IMR-90 (cell line): ENCODE measurements around the gene RGS12. TPM values are rescaled to one million over a fixed set of nuclear protein-coding genes. Genes with fewer than 3 reads are reported as not detected.

Experiments used
- ATAC-seq: fragments of 200-7000 bp; cut with Tn5 transposase; 2 replicates; pipeline ENCODE4 v1.9.1; 2020; ENCODE audit warnings: low read depth, mild to moderate bottlenecking, moderate library complexity
- BruUV-seq: library from RNA; stranded (reverse); fragments of 400-500 nt; replicated peaks from 2 replicates; lab custom pipeline; 2021; lab: Mats Ljungman, UMichigan
- CTCF ChIA-PET: fragments of 300-600 bp; formaldehyde crosslinking; extraction: SDS; loops from one replicate; lab custom pipeline; 2021; ENCODE audit warnings: antibody characterized with exemption; lab: Yijun Ruan, JAX
- POLR2A ChIA-PET: fragments of 300-600 bp; sonication (Branson Sonifier 250); formaldehyde crosslinking; loops from one replicate; lab custom pipeline; 2022; ENCODE audit warnings: antibody characterized with exemption; ENCODE audit not compliant: unreplicated experiment; lab: Charles Lee
- DNase-seq: peaks from one replicate; pipeline ENCODE4 v3.0.0; 2013
- H2AFZ ChIP-seq: replicated peaks from 2 replicates; pipeline ENCODE3; 2013; ENCODE audit warnings: low read length, mild to moderate bottlenecking; ENCODE audit not compliant: poor library complexity
- H2AK5ac ChIP-seq: 2 replicates; pipeline ENCODE4 v1.6.1; 2013; ENCODE audit warnings: low read depth, low read length, inconsistent platforms
- H2AK9ac ChIP-seq: replicated peaks from 2 replicates; pipeline ENCODE3; 2013; ENCODE audit warnings: mild to moderate bottlenecking, low read depth, low read length, moderate library complexity; ENCODE audit not compliant: poor library complexity
- H2BK120ac ChIP-seq: 2 replicates; pipeline ENCODE4 v1.6.1; 2013; ENCODE audit warnings: low read depth, low read length, inconsistent platforms
- H2BK15ac ChIP-seq: 3 replicates; pipeline ENCODE4 v1.6.1; 2013; ENCODE audit warnings: low read depth, low read length, inconsistent platforms
- H2BK20ac ChIP-seq: 2 replicates; pipeline ENCODE4 v1.6.1; 2013; ENCODE audit warnings: low read depth, mild to moderate bottlenecking, inconsistent platforms, low read length, moderate library complexity
- H2BK5ac ChIP-seq: 2 replicates; pipeline ENCODE4 v1.6.1; 2013; ENCODE audit warnings: mild to moderate bottlenecking, low read depth, low read length, inconsistent platforms; ENCODE audit not compliant: poor library complexity, severe bottlenecking
- H3K14ac ChIP-seq: replicated peaks from 2 replicates; pipeline ENCODE4 v1.6.1; 2013; ENCODE audit warnings: low read depth, low read length, inconsistent platforms
- H3K18ac ChIP-seq: 2 replicates; pipeline ENCODE4 v1.6.1; 2013; ENCODE audit warnings: low read depth, low read length, control low read depth
- H3K23ac ChIP-seq: 2 replicates; pipeline ENCODE4 v1.6.1; 2013; ENCODE audit warnings: low read depth, low read length, inconsistent platforms
- H3K27ac ChIP-seq: 2 replicates; pipeline ENCODE4 v1.5.1; 2013; ENCODE audit warnings: mild to moderate bottlenecking, control low read depth, low read length; ENCODE audit not compliant: insufficient read depth
- H3K27me3 ChIP-seq: 2 replicates; pipeline ENCODE4 v1.6.1; 2013; ENCODE audit warnings: low read length; ENCODE audit not compliant: control insufficient read depth, insufficient read depth
- H3K36me3 ChIP-seq: 2 replicates; pipeline ENCODE4 v1.6.1; 2013; ENCODE audit warnings: low read length, mixed read lengths; ENCODE audit not compliant: control insufficient read depth, insufficient read depth
- H3K4ac ChIP-seq: 2 replicates; pipeline ENCODE4 v1.6.1; 2013; ENCODE audit warnings: low read depth, low read length, inconsistent platforms
- H3K4me1 ChIP-seq: 2 replicates; pipeline ENCODE4 v1.6.1; 2013; ENCODE audit warnings: low read length, mixed read lengths; ENCODE audit not compliant: control insufficient read depth, insufficient read depth
- H3K4me2 ChIP-seq: 2 replicates; pipeline ENCODE4 v1.6.1; 2013; ENCODE audit warnings: low read depth, mild to moderate bottlenecking, control low read depth, low read length, moderate library complexity
- H3K4me3 ChIP-seq: 2 replicates; pipeline ENCODE4 v1.5.1; 2013; ENCODE audit warnings: low read depth, mild to moderate bottlenecking, control low read depth, low read length, moderate library complexity; ENCODE audit not compliant: insufficient read depth
- H3K56ac ChIP-seq: 2 replicates; pipeline ENCODE4 v1.6.1; 2013; ENCODE audit warnings: low read length, inconsistent platforms; ENCODE audit not compliant: insufficient read depth; ENCODE audit errors: extremely low read depth
- H3K79me1 ChIP-seq, 2 experiments: 2 replicates each; pipeline ENCODE4 v1.6.1; 2013; ENCODE audit warnings: low read length in 2 of 2, inconsistent platforms in 1 of 2, low read depth in 1 of 2
- H3K9ac ChIP-seq: 2 replicates; pipeline ENCODE4 v1.6.1; 2013; ENCODE audit warnings: low read depth, low read length, control low read depth
- H3K9me1 ChIP-seq: 2 replicates; pipeline ENCODE4 v1.6.1; 2013; ENCODE audit warnings: low read length, inconsistent platforms; ENCODE audit not compliant: insufficient read depth
- H3K9me3 ChIP-seq: 2 replicates; pipeline ENCODE4 v1.6.1; 2013; ENCODE audit warnings: low read length; ENCODE audit not compliant: control insufficient read depth, insufficient read depth
- H4K20me1 ChIP-seq: 2 replicates; pipeline ENCODE4 v1.6.1; 2013; ENCODE audit warnings: low read length, inconsistent platforms; ENCODE audit not compliant: insufficient read depth
- H4K5ac ChIP-seq: 2 replicates; pipeline ENCODE4 v1.6.1; 2013; ENCODE audit warnings: mild to moderate bottlenecking, low read depth, low read length, control low read depth
- H4K8ac ChIP-seq, 2 experiments: 2 replicates each; pipeline ENCODE4 v1.6.1; 2013; ENCODE audit warnings: low read depth in 2 of 2, low read length in 2 of 2, control low read depth in 1 of 2, inconsistent platforms in 1 of 2
- H4K91ac ChIP-seq: 2 replicates; pipeline ENCODE4 v1.6.1; 2013; ENCODE audit warnings: low read depth, low read length, inconsistent platforms; ENCODE audit not compliant: insufficient read depth
- CEBPB ChIP-seq: IDR thresholded peaks from 2 replicates; pipeline ENCODE4 v1.6.1; 2012; ENCODE audit warnings: low read depth, low read length, improper control_type of control experiment
- FOS ChIP-seq: fragments of 150-350 bp; IDR thresholded peaks from 2 replicates; pipeline ENCODE4 v1.6.1; 2016; ENCODE audit warnings: low read depth, low read length
- MAZ ChIP-seq: IDR thresholded peaks from 2 replicates; pipeline ENCODE4 v1.6.1; 2012; ENCODE audit warnings: low read depth, mild to moderate bottlenecking, low read length, improper control_type of control experiment, moderate library complexity, borderline replicate concordance
- POLR2A ChIP-seq: IDR thresholded peaks from 2 replicates; pipeline ENCODE4 v1.6.1; 2012; ENCODE audit warnings: mild to moderate bottlenecking, low read depth, low read length
- RAD21 ChIP-seq: IDR thresholded peaks from 2 replicates; pipeline ENCODE4 v1.6.1; 2012; ENCODE audit warnings: low read length, improper control_type of control experiment
- RFX5 ChIP-seq: IDR thresholded peaks from 2 replicates; pipeline ENCODE4 v1.8.0; 2012; ENCODE audit warnings: low read depth, mild to moderate bottlenecking, low read length, moderate library complexity
- WGBS, 2 experiments: methylation state at CpG; one replicate each; pipeline versions ENCODE4 v1.1.5 to v1.1.7; 2013; ENCODE audit warnings: missing lambda C conversion rate in 2 of 2; ENCODE audit not compliant: insufficient read length in 1 of 2; ENCODE audit errors: extremely low coverage in 2 of 2; 5-methylcytosine and 5-hydroxymethylcytosine counted together
- dilution Hi-C: fragments of 300-500 bp; cut with HindIII; formaldehyde crosslinking; loops from one replicate; pipeline ENCODE4 v1.14.3; 2018; ENCODE audit warnings: low sequenced_read_pairs; ENCODE audit not compliant: unreplicated experiment
- in situ Hi-C: fragments of 300-500 bp; cut with MboI; formaldehyde crosslinking; loops from 3 replicates; pipeline ENCODE4 v1.14.3; 2019; ENCODE audit warnings: low sequenced_read_pairs, inconsistent platforms, mixed read lengths
- intact Hi-C: fragments of 100-400 bp; cut with micrococcal nuclease; formaldehyde crosslinking; loops from 2 replicates; pipeline ENCODE4 v1.10.0; 2022
- polyA plus RNA-seq, 3 experiments: library from polyadenylated mRNA; depleted of rRNA; stranded (reverse); fragments of >200 nt; gene quantifications; 2 replicates each; pipeline ENCODE4 v1.2.3, GENCODE V29; 2012; ENCODE audit warnings: low replicate concordance in 1 of 3
- total RNA-seq: library from RNA; depleted of rRNA; stranded (reverse); fragments of >200 nt; gene quantifications from 2 replicates; pipeline ENCODE4 v1.2.3, GENCODE V29; 2012

The RGS12 gene
- total and polyA plus RNA-seq, 2 of the 4 experiments (the other 2 are of a cell fraction) = 11.8 to 12.0 TPM

- Histone ChIP-seq H3K18ac (no peak overlapping the region), H3K14ac (no peak overlapping the region), H2BK120ac (no peak overlapping the region), H3K9me3 (no peaks in the 10 kb centered on the region), H2AK9ac (no peak overlapping the region), H2AFZ (no peak overlapping the region), H2AK5ac (no peak overlapping the region), H4K20me1 (peaks cover 69% of the 10 kb centered on the region), H2BK15ac (no peak overlapping the region), H3K4me1 (peaks cover 21% of the 10 kb centered on the region), H4K8ac (no peak overlapping the region), H3K4me3 (no peak overlapping the region), H3K23ac (no peak overlapping the region), H3K9ac (no peak overlapping the region), H4K5ac (no peak overlapping the region), H3K4ac (no peak overlapping the region), H2BK5ac (no peak overlapping the region), H3K9me1 (peaks cover 41% of the 10 kb centered on the region), H3K79me1 (peaks cover 33 to 85% of the 10 kb centered on the region in 2 experiments), H3K56ac (no peak overlapping the region), H3K27ac (no peak overlapping the region), H3K27me3 (no peaks in the 10 kb centered on the region), H3K36me3 (no peaks in the 10 kb centered on the region), H2BK20ac (no peak overlapping the region), H3K4me2 (no peak overlapping the region), H4K91ac (no peak overlapping the region)
- 100% methylated on average over 10 of the region's 20 CpGs; no CpG with 5 or more reads in 1 of the 2 experiments for WGBS, 2 experiments
- DNase-seq (no peak), ATAC-seq (no peak)
- ChIA-PET POLR2A (no interaction called here), CTCF (no interaction called here)
- in situ Hi-C loops = no loop called here
- intact Hi-C loops = no loop called here
- no TSS peak for BruUV-seq
- no peak for TF ChIP-seq MAZ
- no peak for TF ChIP-seq FOS
- no peak for TF ChIP-seq RFX5
- no peak for TF ChIP-seq POLR2A
- TF ChIP-seq RAD21 = no peak
- no peak for TF ChIP-seq CEBPB
- dilution Hi-C loops = no loop called here
Measured at GRCh38 chr4:3307060-3307459, 14.2 kb downstream of the RGS12 start.
